Myocyte (in vitro differentiated cells): ENCODE data around the gene NEO1. TPM values are rescaled to one million over a fixed set of nuclear protein-coding genes. Genes with fewer than 3 reads are reported as not detected.

Experiments
- DNase-seq: peaks from one replicate; pipeline ENCODE4 v3.0.0-alpha.2; 2012; ENCODE audit warnings: low read depth
- total RNA-seq: library from RNA; depleted of rRNA; stranded (reverse); fragments of >200 nt; gene quantifications from 2 replicates; pipeline ENCODE4 v1.2.3, GENCODE V29; 2014

NEO1 gene
- total RNA-seq, 1 donor from 2014 or later, result 4.5 TPM

- no peak for DNase-seq
Observed at GRCh38 chr15:73325191-73325861, 273.1 kb downstream of the NEO1 start.

- no peak for DNase-seq
Observed at GRCh38 chr15:73326157-73326556, 273.9 kb downstream of the NEO1 start.

GRCh38 chr15:73328149-73328820 lies 276.0 kb downstream of the NEO1 start:
- DNase-seq, result no peak

- DNase-seq, result no peak
Observed at GRCh38 chr15:73328981-73329380, 276.7 kb downstream of the NEO1 start.

GRCh38 chr15:73329501-73330200 lies 277.4 kb downstream of the NEO1 start:
- no peak for DNase-seq

- no peak for DNase-seq
Observed at GRCh38 chr15:73330206-73331051, 278.2 kb downstream of the NEO1 start.

- DNase-seq, result no peak
Observed at GRCh38 chr15:73331501-73331900, 279.2 kb downstream of the NEO1 start.

GRCh38 chr15:73331991-73332925 lies 280.0 kb downstream of the NEO1 start:
- DNase-seq, result no peak

- no peak for DNase-seq
Observed at GRCh38 chr15:73333001-73333400, 280.7 kb downstream of the NEO1 start.

GRCh38 chr15:73334086-73334485 lies 281.8 kb downstream of the NEO1 start:
- no peak for DNase-seq

GRCh38 chr15:73335026-73335425 lies 282.8 kb downstream of the NEO1 start:
- no peak for DNase-seq

GRCh38 chr15:73335471-73335870 lies 283.2 kb downstream of the NEO1 start:
- DNase-seq, result no peak

- no peak for DNase-seq
Observed at GRCh38 chr15:73336756-73337155, 284.5 kb downstream of the NEO1 start.

- no peak for DNase-seq
Observed at GRCh38 chr15:73337187-73337586, 284.9 kb downstream of the NEO1 start.

GRCh38 chr15:73338058-73338457 lies 285.8 kb downstream of the NEO1 start:
- no peak for DNase-seq

- no peak for DNase-seq
Observed at GRCh38 chr15:73338606-73339374, 286.5 kb downstream of the NEO1 start.

GRCh38 chr15:73340502-73341192 lies 288.4 kb downstream of the NEO1 start:
- DNase-seq, result no peak

GRCh38 chr15:73341886-73342600 lies 289.8 kb downstream of the NEO1 start:
- no peak for DNase-seq
